Superior temporal gyrus (tissue), 1 donor: ENCODE measurements around the gene BAZ2B.

ENCODE experiments used
- DNase-seq: peaks from one replicate; pipeline ENCODE4 v3.0.0-alpha.2; 2016; ENCODE audit errors: extremely low spot score

The BAZ2B gene

GRCh38 chr2:159584796-159585195 is 31.6 kb downstream of the BAZ2B start:
- no peak for DNase-seq

GRCh38 chr2:159573846-159574606 is 42.3 kb downstream of the BAZ2B start:
- DNase-seq: no peak

- no peak for DNase-seq
Observed at GRCh38 chr2:159573294-159573693, 43.1 kb downstream of the BAZ2B start.

- no peak for DNase-seq
Observed at GRCh38 chr2:159572459-159572858, 43.9 kb downstream of the BAZ2B start.

- DNase-seq: no peak
Observed at GRCh38 chr2:159571540-159572260, 44.6 kb downstream of the BAZ2B start.

GRCh38 chr2:159564081-159564480 is 52.3 kb downstream of the BAZ2B start:
- DNase-seq: no peak

- DNase-seq: no peak
Observed at GRCh38 chr2:159562248-159562647, 54.1 kb downstream of the BAZ2B start.

- no peak for DNase-seq
Observed at GRCh38 chr2:159561786-159562185, 54.6 kb downstream of the BAZ2B start.

- DNase-seq: no peak
Observed at GRCh38 chr2:159561242-159561641, 55.1 kb downstream of the BAZ2B start.

- no peak for DNase-seq
Observed at GRCh38 chr2:159559034-159559433, 57.3 kb downstream of the BAZ2B start.

GRCh38 chr2:159558479-159558878 is 57.9 kb downstream of the BAZ2B start:
- DNase-seq: no peak

- DNase-seq: no peak
Observed at GRCh38 chr2:159557437-159558034, 58.8 kb downstream of the BAZ2B start.

GRCh38 chr2:159555651-159556392 is 60.5 kb downstream of the BAZ2B start:
- DNase-seq: no peak

- no peak for DNase-seq
Observed at GRCh38 chr2:159553727-159554126, 62.6 kb downstream of the BAZ2B start.

- no peak for DNase-seq
Observed at GRCh38 chr2:159551806-159552205, 64.5 kb downstream of the BAZ2B start.

GRCh38 chr2:159550231-159550630 is 66.1 kb downstream of the BAZ2B start:
- DNase-seq: no peak

GRCh38 chr2:159549234-159549633 is 67.1 kb downstream of the BAZ2B start:
- DNase-seq: no peak

GRCh38 chr2:159546716-159547430 is 69.5 kb downstream of the BAZ2B start:
- no peak for DNase-seq

- DNase-seq: no peak
Observed at GRCh38 chr2:159546039-159546438, 70.3 kb downstream of the BAZ2B start.

- DNase-seq: no peak
Observed at GRCh38 chr2:159545085-159545484, 71.3 kb downstream of the BAZ2B start.

- DNase-seq: no peak
Observed at GRCh38 chr2:159542101-159542500, 74.2 kb downstream of the BAZ2B start.

GRCh38 chr2:159539701-159540100 is 76.6 kb downstream of the BAZ2B start:
- DNase-seq: no peak
